ENCODE results near the gene DNAH17. TPM values are rescaled to one million over a fixed set of nuclear protein-coding genes. Genes with fewer than 3 reads are reported as not detected.

DNAH17 gene
- total and polyA plus RNA-seq, 2 experiments from 2014 or later: 0.64 TPM; not detected in 1

DNA sequence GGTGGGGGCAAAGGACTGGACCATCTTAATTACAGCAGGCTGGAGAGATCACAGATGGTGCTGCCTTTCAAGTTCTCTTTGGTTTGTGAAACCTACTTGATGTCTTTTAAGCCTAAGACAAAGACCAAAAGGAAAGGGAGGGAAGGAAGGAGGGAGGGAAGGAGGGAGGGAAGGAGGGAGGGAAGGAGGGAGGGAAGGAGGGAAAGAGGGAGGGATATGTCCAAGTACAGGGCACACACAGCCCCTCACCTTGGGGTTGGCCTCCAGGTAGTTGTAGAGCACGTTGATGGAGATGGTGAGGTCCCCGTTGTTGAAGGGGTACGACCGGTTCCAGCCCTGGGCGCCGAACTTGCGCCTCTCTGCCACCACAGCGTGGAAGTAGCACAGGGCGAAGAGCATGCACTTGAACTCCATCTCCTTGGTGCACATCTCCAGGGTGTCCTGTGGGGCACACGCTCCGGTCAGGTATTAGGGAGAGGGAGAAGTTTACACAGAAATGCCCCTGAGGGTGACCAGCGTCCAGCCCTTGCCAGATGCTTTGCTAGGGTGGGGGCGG lies 143.3 kb downstream of the DNAH17 start:
- Histone ChIP-seq H3K4me3 (no peak overlapping the region), H3K9me2 (ENCODE audit: insufficient read depth) (no peaks in the 10 kb centered on the region), H3K4me1 (ENCODE audit: insufficient read depth) (no peaks in the 10 kb centered on the region), H2AFZ (no peak overlapping the region), H3K27ac (no peak overlapping the region), H3K9ac (no peak overlapping the region), H3F3A (ENCODE audit: insufficient read depth) (no peaks in the 10 kb centered on the region), H3K9me3 (ENCODE audit: low read depth) (no peaks in the 10 kb centered on the region), H3K27me3 (replicated peaks; ENCODE audit: insufficient read depth) (no peaks in the 10 kb centered on the region), H4K20me1 (ENCODE audit: insufficient read depth) (no peaks in the 10 kb centered on the region), H3K36me3 (ENCODE audit: low read depth) (no peaks in the 10 kb centered on the region), H3K79me2 (ENCODE audit: insufficient read depth) (no peaks in the 10 kb centered on the region), H3K4me2 (ENCODE audit: unreplicated experiment) (no peak overlapping the region)
- in situ Hi-C loops (cut with MboI): no loop called here
- WGBS, 2 experiments (ENCODE audit: low coverage in 1 of 2, low lambda C conversion rate in 2 of 2, missing lambda C conversion rate in 2 of 2): 75 to 76% methylated on average over 10 to 13 of the region's 13 CpGs
- DNase-seq: no peak
- TF ChIP-seq EZH2phosphoT487 (IDR thresholded peaks at IDR 0.05; ENCODE audit: insufficient read depth, low read depth) (no peak), EZH2 (IDR thresholded peaks at IDR 0.05; ENCODE audit: insufficient read depth, poor library complexity, severe bottlenecking) (no peak)

DNA sequence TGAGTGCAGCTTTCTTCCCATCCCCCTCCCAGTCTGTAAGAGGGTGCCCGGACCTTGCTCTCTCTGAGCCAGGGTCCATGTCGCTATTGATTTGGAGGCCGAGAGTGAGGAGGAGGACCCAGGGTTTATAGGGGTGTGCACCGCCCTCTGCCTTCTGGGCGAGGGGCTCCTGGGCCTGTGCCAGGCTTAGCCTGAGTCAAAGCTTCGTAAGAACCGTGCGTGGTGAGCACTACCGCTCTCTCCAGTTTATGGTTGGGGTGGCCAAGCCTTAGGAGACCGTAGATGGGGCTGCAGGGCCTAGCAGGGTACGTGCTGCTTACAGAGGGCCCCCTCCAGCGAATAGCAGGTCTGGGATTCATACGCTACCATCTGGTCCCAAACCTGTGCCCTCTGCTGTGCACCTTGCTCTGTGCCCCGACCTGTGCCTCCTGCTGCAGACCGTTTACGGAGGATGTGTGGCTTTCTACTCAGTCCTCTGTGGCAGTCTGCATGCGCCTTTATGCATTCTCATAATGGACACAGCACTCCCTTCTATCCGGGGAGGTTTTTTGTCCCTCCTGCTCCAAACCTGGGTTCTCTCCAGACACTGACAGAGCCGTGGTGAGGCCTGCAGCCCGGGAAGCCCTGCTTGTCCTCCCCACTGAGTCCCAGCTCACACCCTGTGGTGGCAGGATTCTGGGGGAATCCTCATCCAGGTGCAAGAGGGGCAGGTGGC lies 144.0 kb downstream of the DNAH17 start:
- no peaks in the 10 kb centered on the region for H3K36me3 ChIP-seq (ENCODE audit: low read depth)
- H3K9me3 ChIP-seq (ENCODE audit: low read depth): no peaks in the 10 kb centered on the region
- in situ Hi-C loops (cut with MboI): no loop called here
- H3K9ac ChIP-seq: no peak overlapping the region
- DNase-seq: no peak
- H4K20me1 ChIP-seq (ENCODE audit: insufficient read depth): no peaks in the 10 kb centered on the region
- no peak overlapping the region for H3K4me3 ChIP-seq
- H3F3A ChIP-seq (ENCODE audit: insufficient read depth): no peaks in the 10 kb centered on the region
- H3K4me2 ChIP-seq (ENCODE audit: unreplicated experiment): no peak overlapping the region
- no peaks in the 10 kb centered on the region for H3K9me2 ChIP-seq (ENCODE audit: insufficient read depth)
- H3K27ac ChIP-seq: no peak overlapping the region
- H3K79me2 ChIP-seq (ENCODE audit: insufficient read depth): no peaks in the 10 kb centered on the region
- H3K4me1 ChIP-seq (ENCODE audit: insufficient read depth): no peaks in the 10 kb centered on the region
- TF ChIP-seq EZH2 (IDR thresholded peaks at IDR 0.05; ENCODE audit: insufficient read depth, poor library complexity, severe bottlenecking) (no peak), EZH2phosphoT487 (IDR thresholded peaks at IDR 0.05; ENCODE audit: insufficient read depth, low read depth) (no peak)
- no peaks in the 10 kb centered on the region for H3K27me3 ChIP-seq (replicated peaks; ENCODE audit: insufficient read depth)
- 53 to 55% methylated on average over 20 of the region's 20 CpGs for WGBS, 2 experiments (ENCODE audit: low coverage in 1 of 2, low lambda C conversion rate in 2 of 2, missing lambda C conversion rate in 2 of 2)
- H2AFZ ChIP-seq: no peak overlapping the region

DNA sequence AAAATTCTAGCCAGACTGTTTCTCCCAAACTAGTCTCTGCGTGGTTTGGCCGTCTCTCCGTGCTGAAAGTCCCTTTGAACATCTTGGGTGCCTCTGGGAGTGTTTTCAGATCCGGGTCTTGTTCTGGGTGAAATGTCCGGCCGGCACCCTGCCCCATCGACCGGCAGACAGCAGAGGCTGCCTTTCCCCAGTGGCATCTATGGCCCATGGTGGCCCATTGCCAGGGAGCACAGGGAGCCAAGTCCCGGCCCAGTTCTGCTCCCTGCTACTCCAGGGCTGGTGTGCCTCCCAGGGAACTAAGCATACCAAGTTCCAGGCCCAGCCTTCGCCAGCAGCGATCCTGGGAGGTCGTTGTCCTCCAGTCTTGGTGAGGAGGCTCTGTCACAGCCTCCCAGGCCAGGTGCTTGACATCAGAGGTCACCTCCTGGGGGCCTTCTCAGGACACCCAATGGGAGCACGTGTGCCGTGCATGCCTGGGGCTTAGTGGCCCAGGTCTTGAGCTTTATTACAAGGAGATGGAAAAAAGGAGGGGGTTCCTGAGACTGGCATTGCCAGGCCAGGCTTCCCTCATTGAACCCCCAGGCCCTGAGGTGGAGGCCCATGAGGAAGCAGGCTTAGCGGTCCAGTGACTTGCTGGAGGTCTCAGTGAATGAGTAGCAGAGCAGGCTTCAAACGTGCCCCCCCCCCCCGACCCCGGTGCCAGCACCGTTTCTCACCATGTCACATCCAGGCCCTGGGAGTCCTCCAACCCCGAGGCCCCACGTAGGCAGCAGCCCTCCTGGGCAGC lies 144.8 kb downstream of the DNAH17 start:
- H3K27ac ChIP-seq: no peak overlapping the region
- no peak overlapping the region for H2AFZ ChIP-seq
- no peaks in the 10 kb centered on the region for H3K79me2 ChIP-seq (ENCODE audit: insufficient read depth)
- H3K4me2 ChIP-seq (ENCODE audit: unreplicated experiment): no peak overlapping the region
- H3K4me1 ChIP-seq (ENCODE audit: insufficient read depth): no peaks in the 10 kb centered on the region
- in situ Hi-C loops (cut with MboI): no loop called here
- no peaks in the 10 kb centered on the region for H3K36me3 ChIP-seq (ENCODE audit: low read depth)
- 33 to 35% methylated on average over 20 to 21 of the region's 21 CpGs for WGBS, 2 experiments (ENCODE audit: low coverage in 1 of 2, low lambda C conversion rate in 2 of 2, missing lambda C conversion rate in 2 of 2)
- H3F3A ChIP-seq (ENCODE audit: insufficient read depth): no peaks in the 10 kb centered on the region
- no peaks in the 10 kb centered on the region for H3K9me3 ChIP-seq (ENCODE audit: low read depth)
- H3K27me3 ChIP-seq (replicated peaks; ENCODE audit: insufficient read depth): no peaks in the 10 kb centered on the region
- H3K9me2 ChIP-seq (ENCODE audit: insufficient read depth): no peaks in the 10 kb centered on the region
- H3K4me3 ChIP-seq: no peak overlapping the region
- DNase-seq: peak; percentile 21
- H4K20me1 ChIP-seq (ENCODE audit: insufficient read depth): no peaks in the 10 kb centered on the region
- no peak overlapping the region for H3K9ac ChIP-seq
- no peak for TF ChIP-seq EZH2 (IDR thresholded peaks at IDR 0.05; ENCODE audit: insufficient read depth, poor library complexity, severe bottlenecking)
- TF ChIP-seq EZH2phosphoT487 (IDR thresholded peaks at IDR 0.05; ENCODE audit: insufficient read depth, low read depth): no peak

GRCh38 chr17:78431692-78431958 lies 145.6 kb downstream of the DNAH17 start:
- H3K4me1 ChIP-seq (ENCODE audit: insufficient read depth): no peaks in the 10 kb centered on the region
- H3K4me2 ChIP-seq (ENCODE audit: unreplicated experiment): no peak overlapping the region
- H3K36me3 ChIP-seq (ENCODE audit: low read depth): no peaks in the 10 kb centered on the region
- no peaks in the 10 kb centered on the region for H3K27me3 ChIP-seq (replicated peaks; ENCODE audit: insufficient read depth)
- H3K9me2 ChIP-seq (ENCODE audit: insufficient read depth): no peaks in the 10 kb centered on the region
- H3K9me3 ChIP-seq (ENCODE audit: low read depth): no peaks in the 10 kb centered on the region
- DNase-seq: no peak
- H3K4me3 ChIP-seq: no peak overlapping the region
- H3F3A ChIP-seq (ENCODE audit: insufficient read depth): no peaks in the 10 kb centered on the region
- H3K9ac ChIP-seq: no peak overlapping the region
- H3K27ac ChIP-seq: no peak overlapping the region
- in situ Hi-C loops (cut with MboI): no loop called here
- no peak overlapping the region for H2AFZ ChIP-seq
- TF ChIP-seq EZH2 (IDR thresholded peaks at IDR 0.05; ENCODE audit: insufficient read depth, poor library complexity, severe bottlenecking) (no peak), EZH2phosphoT487 (IDR thresholded peaks at IDR 0.05; ENCODE audit: insufficient read depth, low read depth) (no peak)
- 77 to 79% methylated on average over 11 of the region's 11 CpGs for WGBS, 2 experiments (ENCODE audit: low coverage in 1 of 2, low lambda C conversion rate in 2 of 2, missing lambda C conversion rate in 2 of 2)
- H4K20me1 ChIP-seq (ENCODE audit: insufficient read depth): no peaks in the 10 kb centered on the region
- no peaks in the 10 kb centered on the region for H3K79me2 ChIP-seq (ENCODE audit: insufficient read depth)
